Breast epithelium (tissue), 3 donors: ENCODE results near the gene TMC8.

ENCODE experiments used
- CTCF ChIP-seq, 3 donors: fragments of 450-650 bp; IDR thresholded peaks; one replicate each; pipeline ENCODE4 v1.5.1; 2016 to 2017; ENCODE audit warnings: antibody characterized with exemption in 3 of 3, mild to moderate bottlenecking in 3 of 3, moderate library complexity in 3 of 3
- POLR2A ChIP-seq: fragments of 450-650 bp; IDR thresholded peaks from one replicate; pipeline ENCODE4 v1.6.1; 2016; ENCODE audit warnings: antibody characterized with exemption, mild to moderate bottlenecking, moderate library complexity

- TF ChIP-seq POLR2A, result no peak
- no peak for TF ChIP-seq CTCF (IDR thresholded peaks at IDR 0.05)
These were observed 5.4 kb downstream of the TMC8 start for GRCh38 chr17:78135858-78136500.
